Subcutaneous abdominal adipose tissue (tissue), 5 donors: ENCODE data around the gene NPRL2.

ENCODE experiments used
- H3K27ac ChIP-seq: one replicate; pipeline ENCODE4 v1.7.0; 2013; ENCODE audit warnings: low read depth, mild to moderate bottlenecking, inconsistent platforms, low read length, moderate library complexity
- H3K27me3 ChIP-seq, 5 donors: one replicate each; pipeline ENCODE4 v1.7.0; 2013; ENCODE audit warnings: low read length in 5 of 5, inconsistent platforms in 1 of 5; ENCODE audit not compliant: control insufficient read depth in 5 of 5, insufficient read depth in 4 of 5
- H3K36me3 ChIP-seq, 5 donors: one replicate each; pipeline ENCODE4 v1.7.0; 2013; ENCODE audit warnings: low read length in 5 of 5; ENCODE audit not compliant: control insufficient read depth in 5 of 5, insufficient read depth in 5 of 5
- H3K4me1 ChIP-seq, 5 donors: one replicate each; pipeline ENCODE4 v1.7.0; 2013; ENCODE audit warnings: low read length in 5 of 5, mild to moderate bottlenecking in 3 of 5, moderate library complexity in 1 of 5; ENCODE audit not compliant: control insufficient read depth in 5 of 5, insufficient read depth in 5 of 5
- H3K4me3 ChIP-seq, 5 donors: one replicate each; pipeline ENCODE4 v1.7.0; 2013; ENCODE audit warnings: low read length in 5 of 5, low read depth in 1 of 5
- H3K9ac ChIP-seq, 5 donors: one replicate each; pipeline ENCODE4 v1.7.0; 2013; ENCODE audit warnings: low read length in 5 of 5, mild to moderate bottlenecking in 4 of 5, moderate library complexity in 3 of 5
- H3K9me3 ChIP-seq, 5 donors: one replicate each; pipeline ENCODE4 v1.7.0; 2013; ENCODE audit warnings: low read length in 5 of 5; ENCODE audit not compliant: control insufficient read depth in 5 of 5
- donor health status: healthy.
- donor health status: healthy.
- donor health status: healthy.
- donor health status: healthy.
- donor health status: healthy.

NPRL2 gene

GRCh38 chr3:50341537-50341936 is 9.0 kb downstream of the NPRL2 start:
- Histone ChIP-seq H3K9me3 (no peaks in the 10 kb centered on the region), H3K27ac (no peak overlapping the region), H3K9ac (peak overlapping the region in 2 of 5 donors; percentile 34 to 82), H3K36me3 (no peaks in the 10 kb centered on the region), H3K4me1 (peaks cover 6 to 63% (median 56%) of the 10 kb centered on the region in 5 donors), H3K27me3 (no peaks in the 10 kb centered on the region), H3K4me3 (peak overlapping the region; percentile 71 to 76 (median 71))

DNA sequence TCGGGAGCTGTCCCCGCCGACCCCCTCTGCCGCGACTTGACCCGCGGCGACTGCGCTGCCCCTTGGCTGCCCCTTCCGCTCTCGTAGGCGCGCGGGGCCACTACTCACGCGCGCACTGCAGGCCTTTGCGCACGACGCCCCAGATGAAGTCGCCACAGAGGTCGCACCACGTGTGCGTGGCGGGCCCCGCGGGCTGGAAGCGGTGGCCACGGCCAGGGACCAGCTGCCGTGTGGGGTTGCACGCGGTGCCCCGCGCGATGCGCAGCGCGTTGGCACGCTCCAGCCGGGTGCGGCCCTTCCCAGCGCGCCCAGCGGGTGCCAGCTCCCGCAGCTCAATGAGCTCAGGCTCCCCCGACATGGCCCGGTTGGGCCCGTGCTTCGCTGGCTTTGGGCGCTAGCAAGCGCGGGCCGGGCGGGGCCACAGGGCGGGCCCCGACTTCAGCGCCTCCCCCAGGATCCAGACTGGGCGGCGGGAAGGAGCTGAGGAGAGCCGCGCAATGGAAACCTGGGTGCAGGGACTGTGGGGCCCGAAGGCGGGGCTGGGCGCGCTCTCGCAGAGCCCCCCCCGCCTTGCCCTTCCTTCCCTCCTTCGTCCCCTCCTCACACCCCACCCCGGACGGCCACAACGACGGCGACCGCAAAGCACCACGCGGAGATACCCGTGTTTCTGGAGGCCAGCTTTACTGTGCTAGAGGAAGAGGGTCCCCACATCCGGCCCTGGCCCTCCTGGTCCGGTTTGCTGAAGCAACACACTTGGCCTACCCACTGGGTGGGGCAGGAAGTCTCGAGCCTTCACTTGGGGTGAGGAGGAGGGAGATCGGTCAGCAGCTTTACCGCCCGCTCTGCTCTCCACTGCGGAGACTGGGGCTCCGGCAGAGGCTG is 9.9 kb downstream of the NPRL2 start, which contains the start of gene RASSF1:
Gene RASSF1 (minus strand): TSS at position 389 of the 882 bp plus-strand sequence. CDS start 31 bp downstream, at position 358.
- H3K27ac ChIP-seq, result peak within 1 kb of the TSS; percentile 13
- H3K27me3 ChIP-seq, result no peaks in the 10 kb centered on the region
- H3K9ac ChIP-seq, result peak within 1 kb of the TSS in 4 of 5 donors; percentile 22 to 82 (median 38)
- peaks cover 7 to 68% (median 62%) of the 10 kb centered on the region in 5 donors for H3K4me1 ChIP-seq
- H3K36me3 ChIP-seq, result no peaks in the 10 kb centered on the region
- H3K4me3 ChIP-seq, result peak within 1 kb of the TSS; percentile 71 to 76 (median 71)
- no peaks in the 10 kb centered on the region for H3K9me3 ChIP-seq

- no peaks in the 10 kb centered on the region for H3K27me3 ChIP-seq
- H3K36me3 ChIP-seq, result no peaks in the 10 kb centered on the region
- H3K4me3 ChIP-seq, result peak overlapping the region; percentile 58 to 72 (median 71)
- peak overlapping the region in 4 of 5 donors; percentile 22 to 82 (median 38) for H3K9ac ChIP-seq
- H3K27ac ChIP-seq, result peak overlapping the region; percentile 13
- peaks cover 7 to 67% (median 62%) of the 10 kb centered on the region in 5 donors for H3K4me1 ChIP-seq
- H3K9me3 ChIP-seq, result no peaks in the 10 kb centered on the region
Observed at GRCh38 chr3:50340147-50340447, 10.5 kb downstream of the NPRL2 start.

GRCh38 chr3:50339485-50340146 is 11.0 kb downstream of the NPRL2 start:
- H3K4me3 ChIP-seq, result peak overlapping the region; percentile 58 to 72 (median 71)
- no peaks in the 10 kb centered on the region for H3K27me3 ChIP-seq
- peak overlapping the region in 4 of 5 donors; percentile 22 to 82 (median 38) for H3K9ac ChIP-seq
- no peaks in the 10 kb centered on the region for H3K36me3 ChIP-seq
- H3K9me3 ChIP-seq, result no peaks in the 10 kb centered on the region
- H3K4me1 ChIP-seq, result peaks cover 6 to 68% (median 65%) of the 10 kb centered on the region in 5 donors
- peak overlapping the region; percentile 92 for H3K27ac ChIP-seq

- no peaks in the 10 kb centered on the region for H3K27me3 ChIP-seq
- no peaks in the 10 kb centered on the region for H3K36me3 ChIP-seq
- H3K4me1 ChIP-seq, result peaks cover 10 to 75% (median 72%) of the 10 kb centered on the region in 5 donors
- peak overlapping the region; percentile 14 to 86 (median 56) for H3K4me3 ChIP-seq
- H3K9ac ChIP-seq, result peak overlapping the region in 3 of 5 donors; percentile 16 to 60 (median 16)
- H3K27ac ChIP-seq, result peak overlapping the region; percentile 92
- H3K9me3 ChIP-seq, result no peaks in the 10 kb centered on the region
Observed at GRCh38 chr3:50338965-50339364, 11.6 kb downstream of the NPRL2 start.

GRCh38 chr3:50337175-50337861 is 13.3 kb downstream of the NPRL2 start:
- Histone ChIP-seq H3K9me3 (no peaks in the 10 kb centered on the region), H3K27ac (peak overlapping the region; percentile 92), H3K4me1 (peaks cover 17 to 86% (median 83%) of the 10 kb centered on the region in 5 donors), H3K9ac (peak overlapping the region in 4 of 5 donors; percentile 80 to 94 (median 87)), H3K36me3 (peaks cover 0 to 4% (median under 1%) of the 10 kb centered on the region in 5 donors), H3K4me3 (peak overlapping the region; percentile 40 to 92 (median 85)), H3K27me3 (no peaks in the 10 kb centered on the region)

DNA sequence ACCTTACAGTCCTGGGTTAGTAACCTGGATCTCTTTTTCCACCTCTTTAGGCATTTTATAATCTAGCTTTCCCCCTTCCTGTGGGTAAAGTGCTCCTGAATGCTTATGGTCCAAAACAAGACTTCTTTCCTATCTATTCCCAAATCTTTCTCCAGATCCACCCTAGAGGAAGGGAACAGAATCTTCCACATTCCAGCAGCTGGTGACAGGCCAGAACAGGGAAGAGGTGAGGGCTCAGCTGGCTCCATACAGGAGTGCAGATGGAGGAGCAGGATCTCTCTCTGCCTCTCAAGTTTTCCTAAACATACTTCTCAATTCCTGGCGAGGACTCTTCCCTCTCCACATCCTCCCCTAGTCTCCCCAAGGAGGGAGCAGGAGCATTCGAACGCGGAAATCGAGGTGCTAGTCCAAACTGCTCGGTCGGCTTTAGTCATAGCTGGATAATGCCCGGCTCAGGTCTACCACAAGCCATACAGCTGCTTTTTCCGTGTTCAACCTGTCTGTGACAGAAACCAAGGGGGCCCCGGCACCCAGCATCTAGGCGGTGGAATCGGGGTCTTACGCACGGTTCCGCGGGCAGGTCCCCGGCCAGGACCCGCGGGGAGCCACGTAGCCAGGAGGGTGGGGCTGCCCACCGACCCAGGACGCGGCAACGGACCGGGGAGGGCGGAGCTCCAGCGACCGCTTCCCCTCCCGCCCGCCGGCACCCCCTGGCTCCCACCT is 14.0 kb downstream of the NPRL2 start:
- H3K36me3 ChIP-seq, result peaks cover 0 to 11% (median 7%) of the 10 kb centered on the region in 5 donors
- peak overlapping the region; percentile 71 to 94 (median 92) for H3K9ac ChIP-seq
- no peaks in the 10 kb centered on the region for H3K9me3 ChIP-seq
- H3K27me3 ChIP-seq, result no peaks in the 10 kb centered on the region
- peaks cover 17 to 85% (median 78%) of the 10 kb centered on the region in 5 donors for H3K4me1 ChIP-seq
- H3K4me3 ChIP-seq, result peak overlapping the region; percentile 75 to 92 (median 86)
- H3K27ac ChIP-seq, result peak overlapping the region; percentile 92

DNA sequence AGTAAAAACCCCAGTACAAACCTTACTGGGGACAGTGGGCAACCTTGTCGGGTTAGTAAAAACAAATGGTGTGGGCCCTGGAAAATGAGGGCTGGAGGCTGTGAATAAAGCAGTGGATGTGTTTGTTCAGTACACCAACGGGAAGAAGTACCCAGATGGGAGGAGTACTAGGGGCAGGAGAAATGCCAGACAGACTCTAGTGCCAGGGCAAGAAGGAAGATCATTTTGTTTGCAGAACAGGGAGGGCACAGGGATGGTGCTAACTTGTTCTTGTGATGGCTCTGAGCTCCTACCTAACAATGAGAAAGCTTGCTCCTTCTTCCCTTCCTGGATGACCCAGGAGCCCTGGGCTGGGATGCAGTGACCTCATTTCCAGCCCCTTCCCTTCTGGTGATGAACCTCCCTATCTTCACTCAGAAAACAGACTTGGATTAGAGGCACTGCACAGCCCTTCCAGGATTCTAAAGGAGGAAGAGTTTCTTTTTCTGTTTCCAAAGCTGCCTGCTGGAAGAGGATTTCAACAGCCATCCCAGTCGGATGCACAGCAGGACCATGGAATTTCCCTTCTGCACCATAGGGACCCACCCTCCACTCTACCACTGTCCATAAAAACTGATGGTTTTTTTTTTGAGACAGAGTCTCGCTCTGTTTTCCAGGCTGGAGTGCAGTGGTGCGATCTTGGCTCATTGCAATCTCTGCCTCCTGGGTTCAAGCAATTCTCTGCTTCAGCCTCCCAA is 16.1 kb downstream of the NPRL2 start:
- H3K27me3 ChIP-seq, result no peaks in the 10 kb centered on the region
- H3K4me1 ChIP-seq, result peaks cover 17 to 64% (median 58%) of the 10 kb centered on the region in 5 donors
- H3K9me3 ChIP-seq, result no peaks in the 10 kb centered on the region
- H3K4me3 ChIP-seq, result peak overlapping the region in 4 of 5 donors; percentile 0 to 50 (median 26)
- peak overlapping the region; percentile 92 for H3K27ac ChIP-seq
- peak overlapping the region; percentile 23 to 53 (median 32) for H3K9ac ChIP-seq
- peaks cover 4 to 32% (median 28%) of the 10 kb centered on the region in 5 donors for H3K36me3 ChIP-seq
